ENCODE results near the gene LGMN. TPM values are rescaled to one million over a fixed set of nuclear protein-coding genes. Genes with fewer than 3 reads are reported as not detected.

The LGMN gene
- total and polyA plus RNA-seq, 2 experiments from 2014 or later: 60.0 to 83.5 TPM

DNA sequence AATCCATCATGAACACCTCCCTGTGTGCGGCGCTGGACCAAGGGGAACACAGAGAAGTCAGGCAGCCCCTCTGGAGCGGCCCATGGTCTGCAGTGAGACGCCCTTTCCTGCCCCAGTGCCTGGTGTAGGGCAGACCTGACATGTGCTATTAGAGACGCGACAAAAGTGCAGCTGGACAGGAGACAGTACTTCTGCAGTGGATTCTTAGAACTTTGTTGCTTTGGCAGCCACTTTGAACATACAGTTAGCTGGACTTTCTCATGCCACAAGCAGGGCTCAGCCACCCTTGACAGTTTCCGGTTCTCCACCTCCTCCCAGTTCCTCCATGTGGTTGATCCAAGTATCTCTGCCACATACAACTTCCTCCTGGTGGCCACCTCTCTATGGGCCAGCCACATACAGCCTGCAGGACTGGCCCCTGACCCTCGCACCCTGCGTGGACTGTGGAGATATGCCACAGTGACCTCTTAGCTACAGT is 45.9 kb downstream of the LGMN start:
- no peak overlapping the region for H2AFZ ChIP-seq
- H4K20me1 ChIP-seq (replicated peaks; ENCODE audit: insufficient read depth): no peaks in the 10 kb centered on the region
- H3K4me3 Mint-ChIP-seq: no peak overlapping the region
- H3K27me3 ChIP-seq (ENCODE audit: insufficient read depth): no peaks in the 10 kb centered on the region
- H3K4me1 Mint-ChIP-seq: no peaks in the 10 kb centered on the region
- H3K9me2 ChIP-seq (ENCODE audit: insufficient read depth): no peaks in the 10 kb centered on the region
- no peaks in the 10 kb centered on the region for H3F3A ChIP-seq (replicated peaks; ENCODE audit: low read depth)
- no peaks in the 10 kb centered on the region for H3K9me3 Mint-ChIP-seq
- no peak overlapping the region for H3K4me3 ChIP-seq
- H3K36me3 ChIP-seq (ENCODE audit: insufficient read depth): peaks cover 8% of the 10 kb centered on the region; the same call in 1 of the 2 replicates
- no peaks in the 10 kb centered on the region for H3K79me2 ChIP-seq (replicated peaks; ENCODE audit: insufficient read depth)
- ATAC-seq (no peak), DNase-seq (ENCODE audit: low spot score) (no peak)
- H3K27ac ChIP-seq (ENCODE audit: low read depth): no peak overlapping the region
- no peak for TF ChIP-seq EZH2 (IDR thresholded peaks at IDR 0.05; ENCODE audit: low read depth, unreplicated experiment)
- TF ChIP-seq JUNB (IDR thresholded peaks at IDR 0.05; ENCODE audit: unreplicated experiment): no peak
- TF ChIP-seq, protein P1, sequence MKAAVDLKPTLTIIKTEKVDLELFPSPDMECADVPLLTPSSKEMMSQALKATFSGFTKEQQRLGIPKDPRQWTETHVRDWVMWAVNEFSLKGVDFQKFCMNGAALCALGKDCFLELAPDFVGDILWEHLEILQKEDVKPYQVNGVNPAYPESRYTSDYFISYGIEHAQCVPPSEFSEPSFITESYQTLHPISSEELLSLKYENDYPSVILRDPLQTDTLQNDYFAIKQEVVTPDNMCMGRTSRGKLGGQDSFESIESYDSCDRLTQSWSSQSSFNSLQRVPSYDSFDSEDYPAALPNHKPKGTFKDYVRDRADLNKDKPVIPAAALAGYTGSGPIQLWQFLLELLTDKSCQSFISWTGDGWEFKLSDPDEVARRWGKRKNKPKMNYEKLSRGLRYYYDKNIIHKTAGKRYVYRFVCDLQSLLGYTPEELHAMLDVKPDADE (IDR thresholded peaks at IDR 0.05): no peak
- TF ChIP-seq ZNF114 (CRISPR knock-in tag; IDR thresholded peaks at IDR 0.05): no peak
- TF ChIP-seq CREB1 (CRISPR knock-in tag; IDR thresholded peaks at IDR 0.05; ENCODE audit: low read depth): no peak
- TF ChIP-seq, protein P2, sequence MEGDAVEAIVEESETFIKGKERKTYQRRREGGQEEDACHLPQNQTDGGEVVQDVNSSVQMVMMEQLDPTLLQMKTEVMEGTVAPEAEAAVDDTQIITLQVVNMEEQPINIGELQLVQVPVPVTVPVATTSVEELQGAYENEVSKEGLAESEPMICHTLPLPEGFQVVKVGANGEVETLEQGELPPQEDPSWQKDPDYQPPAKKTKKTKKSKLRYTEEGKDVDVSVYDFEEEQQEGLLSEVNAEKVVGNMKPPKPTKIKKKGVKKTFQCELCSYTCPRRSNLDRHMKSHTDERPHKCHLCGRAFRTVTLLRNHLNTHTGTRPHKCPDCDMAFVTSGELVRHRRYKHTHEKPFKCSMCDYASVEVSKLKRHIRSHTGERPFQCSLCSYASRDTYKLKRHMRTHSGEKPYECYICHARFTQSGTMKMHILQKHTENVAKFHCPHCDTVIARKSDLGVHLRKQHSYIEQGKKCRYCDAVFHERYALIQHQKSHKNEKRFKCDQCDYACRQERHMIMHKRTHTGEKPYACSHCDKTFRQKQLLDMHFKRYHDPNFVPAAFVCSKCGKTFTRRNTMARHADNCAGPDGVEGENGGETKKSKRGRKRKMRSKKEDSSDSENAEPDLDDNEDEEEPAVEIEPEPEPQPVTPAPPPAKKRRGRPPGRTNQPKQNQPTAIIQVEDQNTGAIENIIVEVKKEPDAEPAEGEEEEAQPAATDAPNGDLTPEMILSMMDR (conservative IDR thresholded peaks at IDR 0.05; ENCODE audit: low read depth in 2 of 2): no peak
- TF ChIP-seq, protein P3, sequence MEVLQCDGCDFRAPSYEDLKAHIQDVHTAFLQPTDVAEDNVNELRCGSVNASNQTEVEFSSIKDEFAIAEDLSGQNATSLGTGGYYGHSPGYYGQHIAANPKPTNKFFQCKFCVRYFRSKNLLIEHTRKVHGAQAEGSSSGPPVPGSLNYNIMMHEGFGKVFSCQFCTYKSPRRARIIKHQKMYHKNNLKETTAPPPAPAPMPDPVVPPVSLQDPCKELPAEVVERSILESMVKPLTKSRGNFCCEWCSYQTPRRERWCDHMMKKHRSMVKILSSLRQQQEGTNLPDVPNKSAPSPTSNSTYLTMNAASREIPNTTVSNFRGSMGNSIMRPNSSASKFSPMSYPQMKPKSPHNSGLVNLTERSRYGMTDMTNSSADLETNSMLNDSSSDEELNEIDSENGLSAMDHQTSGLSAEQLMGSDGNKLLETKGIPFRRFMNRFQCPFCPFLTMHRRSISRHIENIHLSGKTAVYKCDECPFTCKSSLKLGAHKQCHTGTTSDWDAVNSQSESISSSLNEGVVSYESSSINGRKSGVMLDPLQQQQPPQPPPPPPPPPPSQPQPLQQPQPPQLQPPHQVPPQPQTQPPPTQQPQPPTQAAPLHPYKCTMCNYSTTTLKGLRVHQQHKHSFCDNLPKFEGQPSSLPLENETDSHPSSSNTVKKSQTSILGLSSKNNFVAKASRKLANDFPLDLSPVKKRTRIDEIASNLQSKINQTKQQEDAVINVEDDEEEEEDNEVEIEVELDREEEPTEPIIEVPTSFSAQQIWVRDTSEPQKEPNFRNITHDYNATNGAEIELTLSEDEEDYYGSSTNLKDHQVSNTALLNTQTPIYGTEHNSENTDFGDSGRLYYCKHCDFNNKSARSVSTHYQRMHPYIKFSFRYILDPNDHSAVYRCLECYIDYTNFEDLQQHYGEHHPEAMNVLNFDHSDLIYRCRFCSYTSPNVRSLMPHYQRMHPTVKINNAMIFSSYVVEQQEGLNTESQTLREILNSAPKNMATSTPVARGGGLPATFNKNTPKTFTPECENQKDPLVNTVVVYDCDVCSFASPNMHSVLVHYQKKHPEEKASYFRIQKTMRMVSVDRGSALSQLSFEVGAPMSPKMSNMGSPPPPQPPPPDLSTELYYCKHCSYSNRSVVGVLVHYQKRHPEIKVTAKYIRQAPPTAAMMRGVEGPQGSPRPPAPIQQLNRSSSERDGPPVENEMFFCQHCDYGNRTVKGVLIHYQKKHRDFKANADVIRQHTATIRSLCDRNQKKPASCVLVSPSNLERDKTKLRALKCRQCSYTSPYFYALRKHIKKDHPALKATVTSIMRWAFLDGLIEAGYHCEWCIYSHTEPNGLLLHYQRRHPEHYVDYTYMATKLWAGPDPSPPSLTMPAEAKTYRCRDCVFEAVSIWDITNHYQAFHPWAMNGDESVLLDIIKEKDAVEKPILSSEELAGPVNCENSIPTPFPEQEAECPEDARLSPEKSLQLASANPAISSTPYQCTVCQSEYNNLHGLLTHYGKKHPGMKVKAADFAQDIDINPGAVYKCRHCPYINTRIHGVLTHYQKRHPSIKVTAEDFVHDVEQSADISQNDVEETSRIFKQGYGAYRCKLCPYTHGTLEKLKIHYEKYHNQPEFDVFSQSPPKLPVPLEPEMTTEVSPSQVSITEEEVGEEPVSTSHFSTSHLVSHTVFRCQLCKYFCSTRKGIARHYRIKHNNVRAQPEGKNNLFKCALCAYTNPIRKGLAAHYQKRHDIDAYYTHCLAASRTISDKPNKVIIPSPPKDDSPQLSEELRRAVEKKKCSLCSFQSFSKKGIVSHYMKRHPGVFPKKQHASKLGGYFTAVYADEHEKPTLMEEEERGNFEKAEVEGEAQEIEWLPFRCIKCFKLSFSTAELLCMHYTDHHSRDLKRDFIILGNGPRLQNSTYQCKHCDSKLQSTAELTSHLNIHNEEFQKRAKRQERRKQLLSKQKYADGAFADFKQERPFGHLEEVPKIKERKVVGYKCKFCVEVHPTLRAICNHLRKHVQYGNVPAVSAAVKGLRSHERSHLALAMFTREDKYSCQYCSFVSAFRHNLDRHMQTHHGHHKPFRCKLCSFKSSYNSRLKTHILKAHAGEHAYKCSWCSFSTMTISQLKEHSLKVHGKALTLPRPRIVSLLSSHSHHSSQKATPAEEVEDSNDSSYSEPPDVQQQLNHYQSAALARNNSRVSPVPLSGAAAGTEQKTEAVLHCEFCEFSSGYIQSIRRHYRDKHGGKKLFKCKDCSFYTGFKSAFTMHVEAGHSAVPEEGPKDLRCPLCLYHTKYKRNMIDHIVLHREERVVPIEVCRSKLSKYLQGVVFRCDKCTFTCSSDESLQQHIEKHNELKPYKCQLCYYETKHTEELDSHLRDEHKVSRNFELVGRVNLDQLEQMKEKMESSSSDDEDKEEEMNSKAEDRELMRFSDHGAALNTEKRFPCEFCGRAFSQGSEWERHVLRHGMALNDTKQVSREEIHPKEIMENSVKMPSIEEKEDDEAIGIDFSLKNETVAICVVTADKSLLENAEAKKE (CRISPR knock-in tag; IDR thresholded peaks at IDR 0.05): no peak
- TF ChIP-seq STAT1 (IDR thresholded peaks at IDR 0.05; ENCODE audit: unreplicated experiment): no peak
- no peak for TF ChIP-seq NANOG (IDR thresholded peaks at IDR 0.05; ENCODE audit: borderline replicate concordance)
- TF ChIP-seq POLR2AphosphoS5 (IDR thresholded peaks at IDR 0.05; ENCODE audit: low read depth): no peak
- no peak for TF ChIP-seq EZH2phosphoT487 (IDR thresholded peaks at IDR 0.05; ENCODE audit: unreplicated experiment)
- TF ChIP-seq ZNF331 (CRISPR knock-in tag; IDR thresholded peaks at IDR 0.05; ENCODE audit: low read depth): no peak
- TF ChIP-seq, protein P4, sequence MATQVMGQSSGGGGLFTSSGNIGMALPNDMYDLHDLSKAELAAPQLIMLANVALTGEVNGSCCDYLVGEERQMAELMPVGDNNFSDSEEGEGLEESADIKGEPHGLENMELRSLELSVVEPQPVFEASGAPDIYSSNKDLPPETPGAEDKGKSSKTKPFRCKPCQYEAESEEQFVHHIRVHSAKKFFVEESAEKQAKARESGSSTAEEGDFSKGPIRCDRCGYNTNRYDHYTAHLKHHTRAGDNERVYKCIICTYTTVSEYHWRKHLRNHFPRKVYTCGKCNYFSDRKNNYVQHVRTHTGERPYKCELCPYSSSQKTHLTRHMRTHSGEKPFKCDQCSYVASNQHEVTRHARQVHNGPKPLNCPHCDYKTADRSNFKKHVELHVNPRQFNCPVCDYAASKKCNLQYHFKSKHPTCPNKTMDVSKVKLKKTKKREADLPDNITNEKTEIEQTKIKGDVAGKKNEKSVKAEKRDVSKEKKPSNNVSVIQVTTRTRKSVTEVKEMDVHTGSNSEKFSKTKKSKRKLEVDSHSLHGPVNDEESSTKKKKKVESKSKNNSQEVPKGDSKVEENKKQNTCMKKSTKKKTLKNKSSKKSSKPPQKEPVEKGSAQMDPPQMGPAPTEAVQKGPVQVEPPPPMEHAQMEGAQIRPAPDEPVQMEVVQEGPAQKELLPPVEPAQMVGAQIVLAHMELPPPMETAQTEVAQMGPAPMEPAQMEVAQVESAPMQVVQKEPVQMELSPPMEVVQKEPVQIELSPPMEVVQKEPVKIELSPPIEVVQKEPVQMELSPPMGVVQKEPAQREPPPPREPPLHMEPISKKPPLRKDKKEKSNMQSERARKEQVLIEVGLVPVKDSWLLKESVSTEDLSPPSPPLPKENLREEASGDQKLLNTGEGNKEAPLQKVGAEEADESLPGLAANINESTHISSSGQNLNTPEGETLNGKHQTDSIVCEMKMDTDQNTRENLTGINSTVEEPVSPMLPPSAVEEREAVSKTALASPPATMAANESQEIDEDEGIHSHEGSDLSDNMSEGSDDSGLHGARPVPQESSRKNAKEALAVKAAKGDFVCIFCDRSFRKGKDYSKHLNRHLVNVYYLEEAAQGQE (IDR thresholded peaks at IDR 0.05; ENCODE audit: unreplicated experiment): no peak
- peaks cover 16% of the 10 kb centered on the region for H3K36me3 Mint-ChIP-seq (ENCODE audit: low read depth)
- no peaks in the 10 kb centered on the region for H3K27me3 Mint-ChIP-seq (ENCODE audit: insufficient read depth, low read depth, poor library complexity)
- no peaks in the 10 kb centered on the region for H3K4me1 ChIP-seq (ENCODE audit: insufficient read depth)
- no peak overlapping the region for H3K4me2 ChIP-seq
- no peak overlapping the region for H3K27ac Mint-ChIP-seq

Data from GM23338 (cell line).